GM23338 (cell line): ENCODE measurements around the gene BCKDK.

Experiments
- EZH2 ChIP-seq: fragments of 200-600 bp; sonication (generic); IDR thresholded peaks from one replicate; pipeline ENCODE4 v1.8.0; 2017; ENCODE audit warnings: antibody characterized with exemption, mild to moderate bottlenecking, low read depth; ENCODE audit not compliant: unreplicated experiment
- EZH2phosphoT487 ChIP-seq: fragments of 200-600 bp; sonication (generic); IDR thresholded peaks from one replicate; pipeline ENCODE4 v1.8.1; 2018; ENCODE audit warnings: antibody characterized with exemption; ENCODE audit not compliant: unreplicated experiment
- POLR2AphosphoS5 ChIP-seq: IDR thresholded peaks from 2 replicates; pipeline ENCODE4 v1.6.1; 2016; ENCODE audit warnings: antibody characterized with exemption, low read depth
- ZNF114 ChIP-seq: fragments of 250-450 bp; sonication (Bioruptor Pico); IDR thresholded peaks from 2 replicates; pipeline ENCODE4 v1.5.0; 2020; ENCODE audit warnings: mild to moderate bottlenecking, moderate library complexity
- TF ChIP-seq, protein P1 (sequence below), 2 experiments: fragments of 200-600 bp in 1 of 2; sonication (generic) in 1 of 2; conservative IDR thresholded peaks; 2 replicates each; pipeline versions ENCODE4 v1.5.1 to v1.6.1; 2016 to 2017; ENCODE audit warnings: antibody characterized with exemption in 2 of 2, low read depth in 2 of 2, mild to moderate bottlenecking in 2 of 2, moderate library complexity in 1 of 2
- TF ChIP-seq, protein P2 (sequence below): IDR thresholded peaks from one replicate; pipeline ENCODE4 v1.6.1; 2018; ENCODE audit warnings: antibody characterized with exemption; ENCODE audit not compliant: unreplicated experiment

DNA sequence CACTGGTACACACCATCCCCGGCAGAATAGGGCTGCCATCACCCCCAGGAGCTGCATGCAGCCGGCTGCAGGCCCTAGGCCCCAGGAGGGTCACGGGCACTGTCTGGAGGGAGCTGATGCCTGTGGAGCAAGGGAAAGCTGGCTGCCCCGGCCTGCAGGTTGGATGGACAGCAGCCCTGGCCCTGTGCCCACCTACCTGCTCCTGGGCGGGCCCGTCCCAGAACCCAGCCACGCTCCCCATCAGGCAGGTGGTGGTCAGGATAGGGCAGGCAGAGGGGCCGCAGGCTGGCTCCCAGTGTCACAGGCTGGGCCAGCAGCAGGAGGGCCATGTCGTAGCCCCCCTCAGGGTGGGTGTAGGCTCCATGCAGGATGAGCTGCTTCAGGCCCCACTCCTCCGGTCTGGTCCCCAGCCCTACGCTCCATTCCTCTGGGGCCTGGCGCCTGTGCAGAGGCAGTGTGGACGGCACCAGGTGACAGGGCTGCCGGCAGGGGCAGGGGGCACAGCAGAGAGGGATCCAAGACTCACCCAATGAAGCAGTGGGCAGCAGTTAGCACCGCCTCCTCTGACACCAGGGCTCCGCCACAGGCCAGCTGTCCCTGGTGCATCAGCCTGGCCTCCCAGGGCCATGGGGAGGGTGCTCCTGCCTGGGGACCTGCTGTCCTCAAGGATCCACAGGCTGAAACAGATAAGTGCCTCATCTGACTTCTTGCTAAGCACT is 23.4 kb upstream of the BCKDK start:
- TF ChIP-seq, protein P1, sequence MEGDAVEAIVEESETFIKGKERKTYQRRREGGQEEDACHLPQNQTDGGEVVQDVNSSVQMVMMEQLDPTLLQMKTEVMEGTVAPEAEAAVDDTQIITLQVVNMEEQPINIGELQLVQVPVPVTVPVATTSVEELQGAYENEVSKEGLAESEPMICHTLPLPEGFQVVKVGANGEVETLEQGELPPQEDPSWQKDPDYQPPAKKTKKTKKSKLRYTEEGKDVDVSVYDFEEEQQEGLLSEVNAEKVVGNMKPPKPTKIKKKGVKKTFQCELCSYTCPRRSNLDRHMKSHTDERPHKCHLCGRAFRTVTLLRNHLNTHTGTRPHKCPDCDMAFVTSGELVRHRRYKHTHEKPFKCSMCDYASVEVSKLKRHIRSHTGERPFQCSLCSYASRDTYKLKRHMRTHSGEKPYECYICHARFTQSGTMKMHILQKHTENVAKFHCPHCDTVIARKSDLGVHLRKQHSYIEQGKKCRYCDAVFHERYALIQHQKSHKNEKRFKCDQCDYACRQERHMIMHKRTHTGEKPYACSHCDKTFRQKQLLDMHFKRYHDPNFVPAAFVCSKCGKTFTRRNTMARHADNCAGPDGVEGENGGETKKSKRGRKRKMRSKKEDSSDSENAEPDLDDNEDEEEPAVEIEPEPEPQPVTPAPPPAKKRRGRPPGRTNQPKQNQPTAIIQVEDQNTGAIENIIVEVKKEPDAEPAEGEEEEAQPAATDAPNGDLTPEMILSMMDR (conservative IDR thresholded peaks at IDR 0.05; ENCODE audit: low read depth in 2 of 2), result no peak
- no peak for TF ChIP-seq POLR2AphosphoS5
- TF ChIP-seq ZNF114 (CRISPR knock-in tag), result no peak
- no peak for TF ChIP-seq EZH2
- TF ChIP-seq EZH2phosphoT487, result no peak
- TF ChIP-seq, protein P2, sequence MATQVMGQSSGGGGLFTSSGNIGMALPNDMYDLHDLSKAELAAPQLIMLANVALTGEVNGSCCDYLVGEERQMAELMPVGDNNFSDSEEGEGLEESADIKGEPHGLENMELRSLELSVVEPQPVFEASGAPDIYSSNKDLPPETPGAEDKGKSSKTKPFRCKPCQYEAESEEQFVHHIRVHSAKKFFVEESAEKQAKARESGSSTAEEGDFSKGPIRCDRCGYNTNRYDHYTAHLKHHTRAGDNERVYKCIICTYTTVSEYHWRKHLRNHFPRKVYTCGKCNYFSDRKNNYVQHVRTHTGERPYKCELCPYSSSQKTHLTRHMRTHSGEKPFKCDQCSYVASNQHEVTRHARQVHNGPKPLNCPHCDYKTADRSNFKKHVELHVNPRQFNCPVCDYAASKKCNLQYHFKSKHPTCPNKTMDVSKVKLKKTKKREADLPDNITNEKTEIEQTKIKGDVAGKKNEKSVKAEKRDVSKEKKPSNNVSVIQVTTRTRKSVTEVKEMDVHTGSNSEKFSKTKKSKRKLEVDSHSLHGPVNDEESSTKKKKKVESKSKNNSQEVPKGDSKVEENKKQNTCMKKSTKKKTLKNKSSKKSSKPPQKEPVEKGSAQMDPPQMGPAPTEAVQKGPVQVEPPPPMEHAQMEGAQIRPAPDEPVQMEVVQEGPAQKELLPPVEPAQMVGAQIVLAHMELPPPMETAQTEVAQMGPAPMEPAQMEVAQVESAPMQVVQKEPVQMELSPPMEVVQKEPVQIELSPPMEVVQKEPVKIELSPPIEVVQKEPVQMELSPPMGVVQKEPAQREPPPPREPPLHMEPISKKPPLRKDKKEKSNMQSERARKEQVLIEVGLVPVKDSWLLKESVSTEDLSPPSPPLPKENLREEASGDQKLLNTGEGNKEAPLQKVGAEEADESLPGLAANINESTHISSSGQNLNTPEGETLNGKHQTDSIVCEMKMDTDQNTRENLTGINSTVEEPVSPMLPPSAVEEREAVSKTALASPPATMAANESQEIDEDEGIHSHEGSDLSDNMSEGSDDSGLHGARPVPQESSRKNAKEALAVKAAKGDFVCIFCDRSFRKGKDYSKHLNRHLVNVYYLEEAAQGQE, result no peak
